ENCODE results near the gene BLNK.

The BLNK gene

GRCh38 chr10:96267234-96267705 lies 4.1 kb downstream of the BLNK start:
- H3K27me3 ChIP-seq (ENCODE audit: control insufficient read depth in 1 of 2, insufficient read depth in 1 of 2, low read length in 2 of 2) = peaks cover under 1 to 3% of the 10 kb centered on the region in 2 experiments
- no peak overlapping the region for H3K4ac ChIP-seq (ENCODE audit: low read depth in 1 of 2, low read length in 2 of 2)
- no peaks in the 10 kb centered on the region for H3K36me3 ChIP-seq (ENCODE audit: control insufficient read depth in 1 of 2, insufficient read depth in 2 of 2, low read depth in 1 of 2, low read length in 2 of 2)
- no peak overlapping the region for H3K18ac ChIP-seq (ENCODE audit: low read depth in 1 of 2, low read length in 2 of 2)
- H2AFZ ChIP-seq (ENCODE audit: low read depth, low read length) = no peak overlapping the region
- no peaks in the 10 kb centered on the region for H3K79me1 ChIP-seq (replicated peaks; ENCODE audit: low read length, poor library complexity, severe bottlenecking)
- no peak overlapping the region for H2BK120ac ChIP-seq (ENCODE audit: low read depth, low read length)
- H4K8ac ChIP-seq (ENCODE audit: low read length) = no peak overlapping the region
- H3K9ac ChIP-seq (ENCODE audit: low read length) = no peak overlapping the region
- no peak overlapping the region for H2BK5ac ChIP-seq (ENCODE audit: low read depth, low read length, poor library complexity, severe bottlenecking)
- 61% methylated on average over 3 of the region's 4 CpGs for WGBS
- H2BK15ac ChIP-seq (ENCODE audit: low read depth, poor library complexity, severe bottlenecking) = no peak overlapping the region
- no peak overlapping the region for H3K4me2 ChIP-seq (ENCODE audit: low read length, poor library complexity, severe bottlenecking)
- no peak overlapping the region for H3K23ac ChIP-seq (ENCODE audit: low read length in 2 of 2)
- no peaks in the 10 kb centered on the region for H3K9me3 ChIP-seq (ENCODE audit: control insufficient read depth, low read length)
- H3K4me1 ChIP-seq (ENCODE audit: control insufficient read depth, insufficient read depth, low read depth, low read length) = peaks cover 3% of the 10 kb centered on the region
- no peak overlapping the region for H3K27ac ChIP-seq (ENCODE audit: low read length, poor library complexity, severe bottlenecking)
- no peak overlapping the region for H4K91ac ChIP-seq (ENCODE audit: low read length)
- no peak overlapping the region for H3K14ac ChIP-seq (ENCODE audit: low read length in 2 of 2)
- no peak overlapping the region for H2BK12ac ChIP-seq (ENCODE audit: low read length in 2 of 2)
- DNase-seq = no peak
- H3K4me3 ChIP-seq (ENCODE audit: insufficient read depth in 1 of 2, low read depth in 1 of 2, low read length in 2 of 2) = no peak overlapping the region
- H2AK5ac ChIP-seq (ENCODE audit: low read length, severe bottlenecking) = no peak overlapping the region

GRCh38 chr10:96266118-96266770 lies 5.1 kb downstream of the BLNK start:
- Histone ChIP-seq H3K27me3 (ENCODE audit: control insufficient read depth in 1 of 2, insufficient read depth in 1 of 2, low read length in 2 of 2) (peaks cover 0 to 3% of the 10 kb centered on the region in 2 experiments), H3K27ac (ENCODE audit: low read length, poor library complexity, severe bottlenecking) (no peak overlapping the region), H2BK15ac (ENCODE audit: low read depth, poor library complexity, severe bottlenecking) (no peak overlapping the region), H3K4ac (ENCODE audit: low read depth in 1 of 2, low read length in 2 of 2) (no peak overlapping the region), H4K91ac (ENCODE audit: low read length) (no peak overlapping the region), H3K36me3 (ENCODE audit: control insufficient read depth in 1 of 2, insufficient read depth in 2 of 2, low read depth in 1 of 2, low read length in 2 of 2) (no peaks in the 10 kb centered on the region), H2BK5ac (ENCODE audit: low read depth, low read length, poor library complexity, severe bottlenecking) (no peak overlapping the region), H2AK5ac (ENCODE audit: low read length, severe bottlenecking) (no peak overlapping the region), H3K18ac (ENCODE audit: low read depth in 1 of 2, low read length in 2 of 2) (no peak overlapping the region), H3K9ac (ENCODE audit: low read length) (no peak overlapping the region), H3K4me3 (ENCODE audit: insufficient read depth in 1 of 2, low read depth in 1 of 2, low read length in 2 of 2) (no peak overlapping the region), H2BK12ac (ENCODE audit: low read length in 2 of 2) (no peak overlapping the region), H3K4me2 (ENCODE audit: low read length, poor library complexity, severe bottlenecking) (no peak overlapping the region), H3K23ac (ENCODE audit: low read length in 2 of 2) (no peak overlapping the region), H2AFZ (ENCODE audit: low read depth, low read length) (no peak overlapping the region), H3K14ac (ENCODE audit: low read length in 2 of 2) (no peak overlapping the region), H3K79me1 (replicated peaks; ENCODE audit: low read length, poor library complexity, severe bottlenecking) (no peaks in the 10 kb centered on the region), H3K9me3 (ENCODE audit: control insufficient read depth, low read length) (no peaks in the 10 kb centered on the region), H3K4me1 (ENCODE audit: control insufficient read depth, insufficient read depth, low read depth, low read length) (peaks cover under 1% of the 10 kb centered on the region), H2BK120ac (ENCODE audit: low read depth, low read length) (no peak overlapping the region), H4K8ac (ENCODE audit: low read length) (no peak overlapping the region)
- DNase-seq = no peak
- WGBS = 73% methylated on average over 6 of the region's 6 CpGs

GRCh38 chr10:96264938-96265337 lies 6.4 kb downstream of the BLNK start:
- Histone ChIP-seq H3K36me3 (ENCODE audit: control insufficient read depth in 1 of 2, insufficient read depth in 2 of 2, low read depth in 1 of 2, low read length in 2 of 2) (no peaks in the 10 kb centered on the region), H3K18ac (ENCODE audit: low read depth in 1 of 2, low read length in 2 of 2) (no peak overlapping the region)
- WGBS = 100% methylated on average over 2 of the region's 4 CpGs

GRCh38 chr10:96263669-96264068 lies 7.7 kb downstream of the BLNK start:
- Histone ChIP-seq H3K9ac (ENCODE audit: low read length) (no peak overlapping the region), H3K4me1 (ENCODE audit: control insufficient read depth, insufficient read depth, low read depth, low read length) (no peaks in the 10 kb centered on the region), H3K9me3 (ENCODE audit: control insufficient read depth, low read length) (no peaks in the 10 kb centered on the region), H3K4ac (ENCODE audit: low read depth in 1 of 2, low read length in 2 of 2) (no peak overlapping the region), H3K4me2 (ENCODE audit: low read length, poor library complexity, severe bottlenecking) (no peak overlapping the region), H2BK15ac (ENCODE audit: low read depth, poor library complexity, severe bottlenecking) (no peak overlapping the region), H2BK12ac (ENCODE audit: low read length in 2 of 2) (no peak overlapping the region), H2AFZ (ENCODE audit: low read depth, low read length) (no peak overlapping the region), H2AK5ac (ENCODE audit: low read length, severe bottlenecking) (no peak overlapping the region), H3K36me3 (ENCODE audit: control insufficient read depth in 1 of 2, insufficient read depth in 2 of 2, low read depth in 1 of 2, low read length in 2 of 2) (no peaks in the 10 kb centered on the region), H4K8ac (ENCODE audit: low read length) (no peak overlapping the region), H3K79me1 (replicated peaks; ENCODE audit: low read length, poor library complexity, severe bottlenecking) (no peaks in the 10 kb centered on the region), H3K14ac (ENCODE audit: low read length in 2 of 2) (no peak overlapping the region), H4K91ac (ENCODE audit: low read length) (no peak overlapping the region), H3K18ac (ENCODE audit: low read depth in 1 of 2, low read length in 2 of 2) (no peak overlapping the region), H3K27me3 (ENCODE audit: control insufficient read depth in 1 of 2, insufficient read depth in 1 of 2, low read length in 2 of 2) (peaks cover 0 to 3% of the 10 kb centered on the region in 2 experiments), H2BK120ac (ENCODE audit: low read depth, low read length) (no peak overlapping the region), H2BK5ac (ENCODE audit: low read depth, low read length, poor library complexity, severe bottlenecking) (no peak overlapping the region), H3K27ac (ENCODE audit: low read length, poor library complexity, severe bottlenecking) (no peak overlapping the region), H3K4me3 (ENCODE audit: insufficient read depth in 1 of 2, low read depth in 1 of 2, low read length in 2 of 2) (no peak overlapping the region), H3K23ac (ENCODE audit: low read length in 2 of 2) (no peak overlapping the region)
- no peak for DNase-seq
- 86% methylated on average over 4 of the region's 4 CpGs for WGBS

More at GRCh38 chr10:96264938-96265337, 6.4 kb downstream of the BLNK start:
- H4K8ac ChIP-seq (ENCODE audit: low read length) = no peak overlapping the region
- peaks cover 0 to 3% of the 10 kb centered on the region in 2 experiments for H3K27me3 ChIP-seq (ENCODE audit: control insufficient read depth in 1 of 2, insufficient read depth in 1 of 2, low read length in 2 of 2)
- H2BK12ac ChIP-seq (ENCODE audit: low read length in 2 of 2) = no peak overlapping the region
- H3K9ac ChIP-seq (ENCODE audit: low read length) = no peak overlapping the region
- no peak overlapping the region for H3K27ac ChIP-seq (ENCODE audit: low read length, poor library complexity, severe bottlenecking)
- H4K91ac ChIP-seq (ENCODE audit: low read length) = no peak overlapping the region
- H3K4me2 ChIP-seq (ENCODE audit: low read length, poor library complexity, severe bottlenecking) = no peak overlapping the region
- no peak overlapping the region for H2BK120ac ChIP-seq (ENCODE audit: low read depth, low read length)
- no peak overlapping the region for H2BK5ac ChIP-seq (ENCODE audit: low read depth, low read length, poor library complexity, severe bottlenecking)
- H3K23ac ChIP-seq (ENCODE audit: low read length in 2 of 2) = no peak overlapping the region
- no peak overlapping the region for H2BK15ac ChIP-seq (ENCODE audit: low read depth, poor library complexity, severe bottlenecking)
- no peak overlapping the region for H3K4me3 ChIP-seq (ENCODE audit: insufficient read depth in 1 of 2, low read depth in 1 of 2, low read length in 2 of 2)
- no peak for DNase-seq
- no peaks in the 10 kb centered on the region for H3K79me1 ChIP-seq (replicated peaks; ENCODE audit: low read length, poor library complexity, severe bottlenecking)
- no peak overlapping the region for H2AFZ ChIP-seq (ENCODE audit: low read depth, low read length)
- H2AK5ac ChIP-seq (ENCODE audit: low read length, severe bottlenecking) = no peak overlapping the region
- no peaks in the 10 kb centered on the region for H3K4me1 ChIP-seq (ENCODE audit: control insufficient read depth, insufficient read depth, low read depth, low read length)
- H3K14ac ChIP-seq (ENCODE audit: low read length in 2 of 2) = no peak overlapping the region
- no peaks in the 10 kb centered on the region for H3K9me3 ChIP-seq (ENCODE audit: control insufficient read depth, low read length)
- no peak overlapping the region for H3K4ac ChIP-seq (ENCODE audit: low read depth in 1 of 2, low read length in 2 of 2)

All from mesenchymal stem cell (in vitro differentiated cells and primary cell).